ENCODE results near the gene CCL25.
"Not testable (repeated sequence)": the region's sequence is repeated elsewhere in the genome, so short reads cannot be mapped to it uniquely, and the experiment has no call there.

The CCL25 gene

GRCh38 chr19:8086849-8087248, 34.3 kb downstream of the CCL25 start:
- no peak for TF ChIP-seq ZNF274 (IDR thresholded peaks at IDR 0.05; ENCODE audit: low read depth, low read length)

GRCh38 chr19:8087876-8088275, 35.3 kb downstream of the CCL25 start:
- H3K4me3 ChIP-seq (ENCODE audit: low read length), result no peak overlapping the region
- TF ChIP-seq ZNF274 (IDR thresholded peaks at IDR 0.05; ENCODE audit: low read depth, low read length), result no peak

More at GRCh38 chr19:8086849-8087248, 34.3 kb downstream of the CCL25 start:
- no peak overlapping the region for H3K4me3 ChIP-seq (ENCODE audit: low read length)

- no peak overlapping the region for H3K4me3 ChIP-seq (ENCODE audit: low read length)
- no peak for TF ChIP-seq ZNF274 (IDR thresholded peaks at IDR 0.05; ENCODE audit: low read depth, low read length)
Observed at GRCh38 chr19:8088752-8089663, 36.4 kb downstream of the CCL25 start.

- no peak overlapping the region for H3K4me3 ChIP-seq (ENCODE audit: low read length)
- TF ChIP-seq ZNF274 (IDR thresholded peaks at IDR 0.05; ENCODE audit: low read depth, low read length), result no peak
Observed at GRCh38 chr19:8089664-8090601, 37.4 kb downstream of the CCL25 start.

- H3K4me3 ChIP-seq (ENCODE audit: low read length), result no peak overlapping the region
- no peak for TF ChIP-seq ZNF274 (IDR thresholded peaks at IDR 0.05; ENCODE audit: low read depth, low read length)
Observed at GRCh38 chr19:8090950-8091349, 38.4 kb downstream of the CCL25 start.

GRCh38 chr19:8093740-8094139, 41.2 kb downstream of the CCL25 start:
- no peak for TF ChIP-seq ZNF274 (IDR thresholded peaks at IDR 0.05; ENCODE audit: low read depth, low read length)

GRCh38 chr19:8094336-8094735, 41.8 kb downstream of the CCL25 start:
- no peak overlapping the region for H3K4me3 ChIP-seq (ENCODE audit: low read length)

More at GRCh38 chr19:8093740-8094139, 41.2 kb downstream of the CCL25 start:
- no peak overlapping the region for H3K4me3 ChIP-seq (ENCODE audit: low read length)

GRCh38 chr19:8095354-8095886, 42.9 kb downstream of the CCL25 start:
- H3K4me3 ChIP-seq (ENCODE audit: low read length), result no peak overlapping the region
- TF ChIP-seq ZNF274 (IDR thresholded peaks at IDR 0.05; ENCODE audit: low read depth, low read length), result no peak

More at GRCh38 chr19:8094336-8094735, 41.8 kb downstream of the CCL25 start:
- TF ChIP-seq ZNF274 (IDR thresholded peaks at IDR 0.05; ENCODE audit: low read depth, low read length), result no peak

- no peak for TF ChIP-seq ZNF274 (IDR thresholded peaks at IDR 0.05; ENCODE audit: low read depth, low read length)
- no peak overlapping the region for H3K4me3 ChIP-seq (ENCODE audit: low read length)
Observed at GRCh38 chr19:8096071-8096470, 43.5 kb downstream of the CCL25 start.

- TF ChIP-seq ZNF274 (IDR thresholded peaks at IDR 0.05; ENCODE audit: low read depth, low read length), result no peak
- no peak overlapping the region for H3K4me3 ChIP-seq (ENCODE audit: low read length)
Observed at GRCh38 chr19:8097198-8097597, 44.6 kb downstream of the CCL25 start.

GRCh38 chr19:8097681-8098567, 45.4 kb downstream of the CCL25 start:
- no peak overlapping the region for H3K4me3 ChIP-seq (ENCODE audit: low read length)
- no peak for TF ChIP-seq ZNF274 (IDR thresholded peaks at IDR 0.05; ENCODE audit: low read depth, low read length)

GRCh38 chr19:8101311-8101710, 48.8 kb downstream of the CCL25 start:
- TF ChIP-seq ZNF274 (IDR thresholded peaks at IDR 0.05; ENCODE audit: low read depth, low read length), result no peak

GRCh38 chr19:8101910-8102309, 49.4 kb downstream of the CCL25 start:
- not testable (repeated sequence) for H3K4me3 ChIP-seq (ENCODE audit: low read length)

More at GRCh38 chr19:8101311-8101710, 48.8 kb downstream of the CCL25 start:
- no peak overlapping the region for H3K4me3 ChIP-seq (ENCODE audit: low read length)
